Gastrocnemius medialis (tissue), 4 donors: ENCODE data around the gene RAI1. TPM values are rescaled to one million over a fixed set of nuclear protein-coding genes. Genes with fewer than 3 reads are reported as not detected.

Source experiments
- ATAC-seq, 2 donors: fragments of 150-250 bp; one replicate each; pipeline ENCODE4 v1.9.1; 2016
- DNase-seq, 2 donors: peaks; one replicate each; pipeline ENCODE4 v3.0.0-alpha.2; 2019
- H3K27ac ChIP-seq, 4 donors: fragments of 200-600 bp; sonication (generic); 1 replicate in 1 of 4; 2 replicates in 3 of 4; pipeline ENCODE4 v1.5.1; 2016 to 2018; ENCODE audit warnings: mild to moderate bottlenecking in 2 of 4, moderate library complexity in 1 of 4
- H3K27me3 ChIP-seq, 3 donors: fragments of 200-600 bp; sonication (generic) in 2 of 3; 1 replicate in 1 of 3; 2 replicates in 2 of 3; pipeline versions ENCODE4 v1.5.1 to v1.6.0; 2016 to 2019; ENCODE audit warnings: mild to moderate bottlenecking in 1 of 3, moderate library complexity in 1 of 3
- H3K36me3 ChIP-seq, 2 donors: fragments of 200-600 bp; sonication (generic) in 1 of 2; one replicate each; pipeline ENCODE4 v1.5.1; 2017 to 2018
- H3K4me1 ChIP-seq, 2 donors: fragments of 200-600 bp; sonication (generic) in 1 of 2; one replicate each; pipeline ENCODE4 v1.5.1; 2016 to 2017; ENCODE audit warnings: mild to moderate bottlenecking in 2 of 2
- H3K4me3 ChIP-seq, 4 donors: fragments of 200-600 bp; sonication (generic) in 3 of 4; 1 replicate in 1 of 4; 2 replicates in 3 of 4; pipeline ENCODE4 v1.5.1; 2016 to 2019; ENCODE audit warnings: mild to moderate bottlenecking in 2 of 4
- H3K9me3 ChIP-seq, 3 donors: fragments of 200-600 bp; sonication (generic) in 2 of 3; 1 replicate in 1 of 3; 2 replicates in 2 of 3; pipeline ENCODE4 v1.5.1; 2016 to 2019
- POLR2A ChIP-seq, 2 donors: fragments of 450-650 bp; IDR thresholded peaks; one replicate each; pipeline ENCODE4 v1.6.1; 2017; ENCODE audit warnings: antibody characterized with exemption in 2 of 2, mild to moderate bottlenecking in 2 of 2, moderate library complexity in 2 of 2
- in situ Hi-C, 4 donors: fragments of 200-750 bp; cut with MboI; loops; one replicate each; pipeline versions ENCODE4 v1.15.0 to v1.8.0; 2017; ENCODE audit warnings: low sequenced_read_pairs in 4 of 4
- intact Hi-C: fragments of 100-400 bp; cut with DNase I; formaldehyde crosslinking; loops from one replicate; pipeline ENCODE4 v1.15.1; 2023; ENCODE audit warnings: low total_unique reads
- total RNA-seq, 4 donors: library from RNA; depleted of rRNA; stranded (reverse); fragments of >200 nt; gene quantifications; one replicate each; pipeline versions ENCODE4 v1.1.0 to v1.2.3, GENCODE V29; 2016
- TF ChIP-seq, protein P1 (sequence below), 5 experiments: fragments of 450-650 bp in 3 of 5; fragments of 200-600 bp in 2 of 5; sonication (generic) in 2 of 5; IDR thresholded peaks in 4 of 5; conservative IDR thresholded peaks in 1 of 5; 1 replicate in 4 of 5; 2 replicates in 1 of 5; pipeline ENCODE4 v1.5.1; 2016 to 2019; ENCODE audit warnings: antibody characterized with exemption in 5 of 5, mild to moderate bottlenecking in 3 of 5, moderate library complexity in 3 of 5

Gene RAI1
- total RNA-seq, 4 donors from 2014 or later, result 2.1 to 6.7 (median 4.3) TPM

GRCh38 chr17:17762744-17763105 is 81.5 kb downstream of the RAI1 start:
- ATAC-seq (no peak), DNase-seq (no peak)
- Histone ChIP-seq H3K27ac (no peak overlapping the region), H3K36me3 (no peaks in the 10 kb centered on the region), H3K27me3 (no peaks in the 10 kb centered on the region), H3K4me1 (peaks cover 16 to 19% of the 10 kb centered on the region in 2 donors), H3K4me3 (no peak overlapping the region), H3K9me3 (no peaks in the 10 kb centered on the region)
- intact Hi-C loops (no loop called here), in situ Hi-C loops (no loop called here)
- TF ChIP-seq, protein P1, sequence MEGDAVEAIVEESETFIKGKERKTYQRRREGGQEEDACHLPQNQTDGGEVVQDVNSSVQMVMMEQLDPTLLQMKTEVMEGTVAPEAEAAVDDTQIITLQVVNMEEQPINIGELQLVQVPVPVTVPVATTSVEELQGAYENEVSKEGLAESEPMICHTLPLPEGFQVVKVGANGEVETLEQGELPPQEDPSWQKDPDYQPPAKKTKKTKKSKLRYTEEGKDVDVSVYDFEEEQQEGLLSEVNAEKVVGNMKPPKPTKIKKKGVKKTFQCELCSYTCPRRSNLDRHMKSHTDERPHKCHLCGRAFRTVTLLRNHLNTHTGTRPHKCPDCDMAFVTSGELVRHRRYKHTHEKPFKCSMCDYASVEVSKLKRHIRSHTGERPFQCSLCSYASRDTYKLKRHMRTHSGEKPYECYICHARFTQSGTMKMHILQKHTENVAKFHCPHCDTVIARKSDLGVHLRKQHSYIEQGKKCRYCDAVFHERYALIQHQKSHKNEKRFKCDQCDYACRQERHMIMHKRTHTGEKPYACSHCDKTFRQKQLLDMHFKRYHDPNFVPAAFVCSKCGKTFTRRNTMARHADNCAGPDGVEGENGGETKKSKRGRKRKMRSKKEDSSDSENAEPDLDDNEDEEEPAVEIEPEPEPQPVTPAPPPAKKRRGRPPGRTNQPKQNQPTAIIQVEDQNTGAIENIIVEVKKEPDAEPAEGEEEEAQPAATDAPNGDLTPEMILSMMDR (IDR thresholded peaks at IDR 0.05 in 4 of 5, conservative IDR thresholded peaks at IDR 0.05 in 1 of 5), result no peak
- no peak for TF ChIP-seq POLR2A (IDR thresholded peaks at IDR 0.05)

- H3K4me1 ChIP-seq, result peaks cover 20 to 23% of the 10 kb centered on the region in 2 donors
- in situ Hi-C loops (no loop called here), intact Hi-C loops (no loop called here)
- peak overlapping the region in 1 of 4 donors; percentile 5 for H3K27ac ChIP-seq
- TF ChIP-seq, protein P1 (IDR thresholded peaks at IDR 0.05 in 4 of 5, conservative IDR thresholded peaks at IDR 0.05 in 1 of 5), result no peak
- TF ChIP-seq POLR2A (IDR thresholded peaks at IDR 0.05), result no peak
- DNase-seq, result no peak
- H3K27me3 ChIP-seq, result no peaks in the 10 kb centered on the region
- H3K4me3 ChIP-seq, result no peak overlapping the region
- no peaks in the 10 kb centered on the region for H3K36me3 ChIP-seq
- ATAC-seq, result no peak
- H3K9me3 ChIP-seq, result no peaks in the 10 kb centered on the region
Observed at GRCh38 chr17:17763136-17763535, 81.9 kb downstream of the RAI1 start.

DNA sequence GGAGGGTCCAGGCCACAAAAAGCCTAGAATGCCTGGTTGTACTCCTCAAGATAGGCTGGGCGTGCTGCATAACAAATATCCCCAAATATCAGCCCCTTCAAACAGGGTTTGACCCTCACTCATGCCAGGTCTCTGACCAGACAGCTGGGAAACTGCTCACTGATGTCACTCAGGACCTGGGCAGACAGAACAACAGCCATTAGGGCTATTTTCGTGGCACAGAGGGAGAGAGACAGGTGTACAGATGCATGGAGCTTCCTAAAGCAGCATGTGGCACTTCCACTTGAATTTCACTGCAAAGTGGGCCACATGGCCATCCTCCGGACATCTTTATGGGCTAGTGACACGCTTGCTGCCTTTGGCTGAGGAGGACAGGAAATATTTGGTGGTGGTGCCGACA is 82.5 kb downstream of the RAI1 start:
- ATAC-seq (no peak), DNase-seq (no peak)
- Histone ChIP-seq H3K4me1 (peaks cover 26 to 29% of the 10 kb centered on the region in 2 donors), H3K36me3 (no peaks in the 10 kb centered on the region), H3K27ac (no peak overlapping the region), H3K4me3 (no peak overlapping the region), H3K9me3 (no peaks in the 10 kb centered on the region), H3K27me3 (no peaks in the 10 kb centered on the region)
- intact Hi-C loops, result no loop called here
- in situ Hi-C loops, result no loop called here
- no peak for TF ChIP-seq POLR2A (IDR thresholded peaks at IDR 0.05)
- TF ChIP-seq, protein P1 (IDR thresholded peaks at IDR 0.05 in 4 of 5, conservative IDR thresholded peaks at IDR 0.05 in 1 of 5), result no peak

GRCh38 chr17:17765359-17766076 is 84.3 kb downstream of the RAI1 start:
- in situ Hi-C loops, result no loop called here
- TF ChIP-seq POLR2A (IDR thresholded peaks at IDR 0.05), result no peak
- TF ChIP-seq, protein P1 (IDR thresholded peaks at IDR 0.05 in 4 of 5, conservative IDR thresholded peaks at IDR 0.05 in 1 of 5), result no peak
- Histone ChIP-seq H3K27me3 (no peaks in the 10 kb centered on the region), H3K9me3 (no peaks in the 10 kb centered on the region), H3K4me1 (peaks cover 35 to 43% of the 10 kb centered on the region in 2 donors), H3K36me3 (no peaks in the 10 kb centered on the region), H3K4me3 (no peak overlapping the region), H3K27ac (no peak overlapping the region)
- DNase-seq (no peak), ATAC-seq (no peak)
- intact Hi-C loops, result no loop called here
